Cardiac fibroblast (primary cell): ENCODE results near the gene APOO.
A peak's percentile ranks its signal among the peaks of the same experiment; 100 is the strongest.
"Not testable (repeated sequence)": the region's sequence is repeated elsewhere in the genome, so short reads cannot be mapped to it uniquely, and the experiment has no call there.

ENCODE experiments used
- DNase-seq, 2 donors: peaks; one replicate each; pipeline versions ENCODE4 v3.0.0 to v3.0.0-alpha.2; 2010; ENCODE audit warnings: low read depth in 2 of 2
- H3K4me3 ChIP-seq, 2 donors: replicated peaks in 1 of 2; 1 replicate in 1 of 2; 2 replicates in 1 of 2; pipeline ENCODE4 v1.5.1; 2011; ENCODE audit warnings: low read depth in 2 of 2, low read length in 2 of 2, mild to moderate bottlenecking in 2 of 2, moderate library complexity in 1 of 2
- TF ChIP-seq, protein P1 (sequence below): IDR thresholded peaks from one replicate; pipeline ENCODE4 v1.5.1; 2011; ENCODE audit warnings: low read depth, mild to moderate bottlenecking, low read length, inconsistent platforms

Gene APOO

DNA sequence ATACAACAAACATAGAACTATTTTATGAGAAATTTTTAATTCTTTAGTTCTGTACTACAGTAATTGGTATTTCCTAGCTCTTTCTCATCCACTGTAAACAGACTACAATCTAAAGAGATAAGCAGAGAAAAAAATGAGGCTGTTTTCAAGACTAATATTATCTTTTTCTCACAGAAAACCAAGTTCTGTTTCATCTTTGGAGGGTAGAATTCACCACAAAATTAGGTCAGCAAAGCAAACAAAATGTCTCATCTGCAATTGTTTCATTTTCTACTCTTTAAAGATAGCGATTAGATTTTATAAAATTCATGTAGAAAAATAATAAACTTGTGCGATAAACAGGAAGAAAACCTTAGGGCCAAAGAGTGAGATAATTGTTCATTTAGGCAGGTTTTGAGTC lies 10.8 kb downstream of the APOO start:
- TF ChIP-seq, protein P1, sequence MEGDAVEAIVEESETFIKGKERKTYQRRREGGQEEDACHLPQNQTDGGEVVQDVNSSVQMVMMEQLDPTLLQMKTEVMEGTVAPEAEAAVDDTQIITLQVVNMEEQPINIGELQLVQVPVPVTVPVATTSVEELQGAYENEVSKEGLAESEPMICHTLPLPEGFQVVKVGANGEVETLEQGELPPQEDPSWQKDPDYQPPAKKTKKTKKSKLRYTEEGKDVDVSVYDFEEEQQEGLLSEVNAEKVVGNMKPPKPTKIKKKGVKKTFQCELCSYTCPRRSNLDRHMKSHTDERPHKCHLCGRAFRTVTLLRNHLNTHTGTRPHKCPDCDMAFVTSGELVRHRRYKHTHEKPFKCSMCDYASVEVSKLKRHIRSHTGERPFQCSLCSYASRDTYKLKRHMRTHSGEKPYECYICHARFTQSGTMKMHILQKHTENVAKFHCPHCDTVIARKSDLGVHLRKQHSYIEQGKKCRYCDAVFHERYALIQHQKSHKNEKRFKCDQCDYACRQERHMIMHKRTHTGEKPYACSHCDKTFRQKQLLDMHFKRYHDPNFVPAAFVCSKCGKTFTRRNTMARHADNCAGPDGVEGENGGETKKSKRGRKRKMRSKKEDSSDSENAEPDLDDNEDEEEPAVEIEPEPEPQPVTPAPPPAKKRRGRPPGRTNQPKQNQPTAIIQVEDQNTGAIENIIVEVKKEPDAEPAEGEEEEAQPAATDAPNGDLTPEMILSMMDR = no peak
- peak in 1 of 2 donors; percentile 24 for DNase-seq
- no peak overlapping the region for H3K4me3 ChIP-seq

GRCh38 chrX:23896539-23896938 lies 11.2 kb downstream of the APOO start:
- not testable (repeated sequence) for H3K4me3 ChIP-seq, DNase-seq

- not testable (repeated sequence) for H3K4me3 ChIP-seq, DNase-seq
Observed at GRCh38 chrX:23894993-23895392, 12.7 kb downstream of the APOO start.

DNA sequence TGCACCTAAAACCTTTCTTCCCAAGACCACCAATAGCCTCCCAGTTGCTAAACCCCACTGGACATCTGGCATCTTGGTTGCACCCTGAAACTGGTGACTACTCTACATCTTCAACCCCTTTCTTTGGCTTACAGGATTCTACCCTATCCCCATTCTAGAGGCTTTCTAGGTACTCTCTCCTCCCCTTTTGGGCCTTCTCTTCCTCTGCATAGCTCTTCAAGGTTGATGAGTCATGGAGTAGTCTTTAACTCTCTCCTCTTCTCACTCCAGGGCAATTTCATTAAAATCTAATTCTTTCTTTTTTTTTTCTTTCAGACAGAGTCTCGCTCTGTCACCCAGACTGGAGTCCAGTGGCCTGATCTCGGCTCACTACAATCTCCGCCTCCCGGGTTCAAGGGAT lies 16.8 kb downstream of the APOO start:
- TF ChIP-seq, protein P1 = no peak
- peak in 1 of 2 donors; percentile 16 for DNase-seq
- no peak overlapping the region for H3K4me3 ChIP-seq

- TF ChIP-seq, protein P1 = no peak
- DNase-seq = peak in 1 of 2 donors; percentile 52
- no peak overlapping the region for H3K4me3 ChIP-seq
Observed at GRCh38 chrX:23888887-23889501, 18.7 kb downstream of the APOO start.

DNA sequence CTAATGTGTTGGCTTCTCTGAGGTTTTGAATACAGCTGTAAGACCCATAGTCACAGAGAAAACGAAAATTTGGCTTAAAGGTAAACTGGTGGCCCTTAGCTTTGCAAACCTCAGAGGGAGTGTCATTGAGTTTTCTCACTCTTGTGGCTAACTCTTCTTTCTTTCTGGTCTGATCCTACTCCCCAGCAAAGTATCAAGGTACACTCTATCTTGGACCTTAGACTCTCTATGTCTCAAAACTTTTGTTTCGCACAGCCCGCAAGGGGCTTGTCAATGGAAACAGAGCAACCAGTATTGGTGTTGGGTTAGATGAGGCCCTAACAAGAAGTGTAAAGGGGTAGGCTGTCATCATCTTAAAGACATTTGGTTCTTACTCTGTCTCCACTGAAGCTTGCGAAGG lies 19.8 kb downstream of the APOO start:
- TF ChIP-seq, protein P1 = no peak
- no peak overlapping the region for H3K4me3 ChIP-seq
- no peak for DNase-seq

- no peak overlapping the region for H3K4me3 ChIP-seq
- no peak for DNase-seq
- TF ChIP-seq, protein P1 = no peak
Observed at GRCh38 chrX:23887451-23887850, 20.3 kb downstream of the APOO start.

- no peak for DNase-seq
- no peak overlapping the region for H3K4me3 ChIP-seq
- TF ChIP-seq, protein P1 = no peak
Observed at GRCh38 chrX:23885803-23886202, 21.9 kb downstream of the APOO start.
